Measurements from ENCODE around the gene TRIP10.

The TRIP10 gene

GRCh38 chr19:6739390-6739882 lies at the start of gene TRIP10:
Gene TRIP10 (plus strand): TSS chr19:6739680. CDS start chr19:6739762, 82 bp downstream.
- no peak for TF ChIP-seq GATA2 (IDR thresholded peaks at IDR 0.05; ENCODE audit: low read depth, low read length)
- TF ChIP-seq GATA3 (IDR thresholded peaks at IDR 0.05; ENCODE audit: low read depth, low read length) = no peak

GRCh38 chr19:6690160-6690885 lies 49.2 kb upstream of the TRIP10 start:
- no peak for TF ChIP-seq GATA2 (IDR thresholded peaks at IDR 0.05; ENCODE audit: low read depth, low read length)

GRCh38 chr19:6691342-6691741 lies 48.1 kb upstream of the TRIP10 start:
- TF ChIP-seq GATA2 (IDR thresholded peaks at IDR 0.05; ENCODE audit: low read depth, low read length) (no peak), GATA3 (IDR thresholded peaks at IDR 0.05; ENCODE audit: low read depth, low read length) (no peak)

- no peak for TF ChIP-seq GATA2 (IDR thresholded peaks at IDR 0.05; ENCODE audit: low read depth, low read length)
- TF ChIP-seq GATA3 (IDR thresholded peaks at IDR 0.05; ENCODE audit: low read depth, low read length) = no peak
These were observed 47.5 kb upstream of the TRIP10 start for GRCh38 chr19:6692027-6692426.

- no peak for TF ChIP-seq GATA2 (IDR thresholded peaks at IDR 0.05; ENCODE audit: low read depth, low read length)
- TF ChIP-seq GATA3 (IDR thresholded peaks at IDR 0.05; ENCODE audit: low read depth, low read length) = no peak
These were observed 46.4 kb upstream of the TRIP10 start for GRCh38 chr19:6693056-6693471.

- no peak for TF ChIP-seq GATA2 (IDR thresholded peaks at IDR 0.05; ENCODE audit: low read depth, low read length)
- no peak for TF ChIP-seq GATA3 (IDR thresholded peaks at IDR 0.05; ENCODE audit: low read depth, low read length)
These were observed 45.8 kb upstream of the TRIP10 start for GRCh38 chr19:6693681-6694080.

- TF ChIP-seq GATA2 (IDR thresholded peaks at IDR 0.05; ENCODE audit: low read depth, low read length) (no peak), GATA3 (IDR thresholded peaks at IDR 0.05; ENCODE audit: low read depth, low read length) (no peak)
These were observed 45.2 kb upstream of the TRIP10 start for GRCh38 chr19:6694147-6694815.

- no peak for TF ChIP-seq GATA3 (IDR thresholded peaks at IDR 0.05; ENCODE audit: low read depth, low read length)
- no peak for TF ChIP-seq GATA2 (IDR thresholded peaks at IDR 0.05; ENCODE audit: low read depth, low read length)
These were observed 43.1 kb upstream of the TRIP10 start for GRCh38 chr19:6696239-6696820.

GRCh38 chr19:6697291-6697690 lies 42.2 kb upstream of the TRIP10 start:
- TF ChIP-seq GATA2 (IDR thresholded peaks at IDR 0.05; ENCODE audit: low read depth, low read length) = no peak
- TF ChIP-seq GATA3 (IDR thresholded peaks at IDR 0.05; ENCODE audit: low read depth, low read length) = no peak

GRCh38 chr19:6699935-6700334 lies 39.5 kb upstream of the TRIP10 start:
- TF ChIP-seq GATA3 (IDR thresholded peaks at IDR 0.05; ENCODE audit: low read depth, low read length) (no peak), GATA2 (IDR thresholded peaks at IDR 0.05; ENCODE audit: low read depth, low read length) (no peak)

GRCh38 chr19:6700586-6701316 lies 38.7 kb upstream of the TRIP10 start:
- TF ChIP-seq GATA2 (IDR thresholded peaks at IDR 0.05; ENCODE audit: low read depth, low read length) (no peak), GATA3 (IDR thresholded peaks at IDR 0.05; ENCODE audit: low read depth, low read length) (no peak)

- TF ChIP-seq GATA3 (IDR thresholded peaks at IDR 0.05; ENCODE audit: low read depth, low read length) = no peak
- TF ChIP-seq GATA2 (IDR thresholded peaks at IDR 0.05; ENCODE audit: low read depth, low read length) = no peak
These were observed 33.4 kb upstream of the TRIP10 start for GRCh38 chr19:6705931-6706632.

- no peak for TF ChIP-seq GATA3 (IDR thresholded peaks at IDR 0.05; ENCODE audit: low read depth, low read length)
These were observed 32.9 kb upstream of the TRIP10 start for GRCh38 chr19:6706633-6706958.
